Femur (tissue), 1 donor: ENCODE data around the gene OR1A1.
"Not testable (repeated sequence)": the region's sequence is repeated elsewhere in the genome, so short reads cannot be mapped to it uniquely, and the experiment has no call there.

Experiments
- DNase-seq: peaks from one replicate; pipeline ENCODE4 v3.0.0-alpha.2; 2017

OR1A1 gene

GRCh38 chr17:3207367-3207766 lies at the start of gene OR1A1:
OR1A1 (plus strand) TSS chr17:3207667; CDS start chr17:3215621, 7,954 bp downstream.
- DNase-seq: no peak

GRCh38 chr17:3167574-3167973 lies 39.9 kb upstream of the OR1A1 start:
- DNase-seq: no peak

GRCh38 chr17:3189961-3190360 lies 17.5 kb upstream of the OR1A1 start:
- no peak for DNase-seq

- no peak for DNase-seq
Measured at GRCh38 chr17:3197219-3197618, 10.2 kb upstream of the OR1A1 start, which contains the start of gene OR1A2. OR1A2 (plus strand) TSS chr17:3197519; CDS start chr17:3197519, 0 bp downstream.

GRCh38 chr17:3208484-3208883 lies 1.0 kb downstream of the OR1A1 start:
- DNase-seq: no peak

- DNase-seq: no peak
Measured at GRCh38 chr17:3213001-3213400, 5.5 kb downstream of the OR1A1 start.

- DNase-seq: no peak
Measured at GRCh38 chr17:3213587-3213986, 6.1 kb downstream of the OR1A1 start.

- DNase-seq: not testable (repeated sequence)
Measured at GRCh38 chr17:3219978-3220377, 12.5 kb downstream of the OR1A1 start.

- no peak for DNase-seq
Measured at GRCh38 chr17:3221850-3222249, 14.4 kb downstream of the OR1A1 start.

GRCh38 chr17:3222505-3222904 lies 15.0 kb downstream of the OR1A1 start:
- DNase-seq: no peak

GRCh38 chr17:3224721-3225352 lies 17.4 kb downstream of the OR1A1 start:
- not testable (repeated sequence) for DNase-seq

GRCh38 chr17:3232300-3232699 lies 24.8 kb downstream of the OR1A1 start:
- DNase-seq: not testable (repeated sequence)

- peak; percentile 21 for DNase-seq
Measured at GRCh38 chr17:3238685-3239084, 31.2 kb downstream of the OR1A1 start.

- not testable (repeated sequence) for DNase-seq
Measured at GRCh38 chr17:3241044-3241443, 33.6 kb downstream of the OR1A1 start.

GRCh38 chr17:3244841-3245240 lies 37.4 kb downstream of the OR1A1 start:
- DNase-seq: not testable (repeated sequence)

- not testable (repeated sequence) for DNase-seq
Measured at GRCh38 chr17:3249013-3249412, 41.5 kb downstream of the OR1A1 start.

- DNase-seq: no peak
Measured at GRCh38 chr17:3256575-3256974, 49.1 kb downstream of the OR1A1 start.

- DNase-seq: no peak
Measured at GRCh38 chr17:3260163-3260562, 52.7 kb downstream of the OR1A1 start.

- DNase-seq: no peak
Measured at GRCh38 chr17:3260600-3260999, 53.1 kb downstream of the OR1A1 start.
